GM23338 (cell line): ENCODE data around the gene IMMP1L. TPM values are rescaled to one million over a fixed set of nuclear protein-coding genes. Genes with fewer than 3 reads are reported as not detected.

Source experiments
- ATAC-seq: fragments of 200-7000 bp; cut with Tn5 transposase; 3 replicates; pipeline ENCODE4 v1.9.1; 2020
- DNase-seq: peaks from one replicate; pipeline ENCODE4 v3.0.0-alpha.2; 2015; ENCODE audit warnings: low spot score
- H2AFZ ChIP-seq: fragments of 200-600 bp; sonication (generic); 2 replicates; pipeline ENCODE4 v1.8.0; 2016; ENCODE audit warnings: antibody characterized with exemption, mild to moderate bottlenecking, moderate library complexity
- H3F3A ChIP-seq: fragments of 200-600 bp; sonication (generic); replicated peaks from 2 replicates; pipeline ENCODE4 v1.8.0; 2017; ENCODE audit warnings: antibody characterized with exemption, mixed run types, low read depth
- H3K27ac ChIP-seq: fragments of 200-600 bp; sonication (generic); 2 replicates; pipeline ENCODE4 v1.6.1; 2016; ENCODE audit warnings: low read depth
- H3K27me3 ChIP-seq: fragments of 200-600 bp; sonication (generic); 2 replicates; pipeline ENCODE4 v1.8.0; 2016; ENCODE audit warnings: mild to moderate bottlenecking, mixed run types, moderate library complexity; ENCODE audit not compliant: insufficient read depth
- H3K36me3 ChIP-seq: fragments of 200-600 bp; sonication (generic); 2 replicates; pipeline ENCODE4 v1.8.0; 2016; ENCODE audit warnings: mild to moderate bottlenecking; ENCODE audit not compliant: insufficient read depth
- H3K4me1 ChIP-seq: fragments of 200-600 bp; sonication (generic); 2 replicates; pipeline ENCODE4 v1.8.0; 2016; ENCODE audit warnings: mild to moderate bottlenecking, moderate library complexity; ENCODE audit not compliant: insufficient read depth
- H3K4me2 ChIP-seq: fragments of 200-600 bp; sonication (generic); 2 replicates; pipeline ENCODE4 v1.7.1; 2017; ENCODE audit warnings: mixed run types
- H3K4me3 ChIP-seq: fragments of 200-600 bp; sonication (generic); 2 replicates; pipeline ENCODE4 v1.6.1; 2016; ENCODE audit warnings: mixed run types
- H3K79me2 ChIP-seq: fragments of 200-600 bp; sonication (generic); replicated peaks from 2 replicates; pipeline ENCODE4 v1.8.0; 2017; ENCODE audit warnings: mild to moderate bottlenecking; ENCODE audit not compliant: insufficient read depth
- H3K9me2 ChIP-seq: fragments of 200-600 bp; sonication (generic); 2 replicates; pipeline ENCODE4 v1.8.0; 2017; ENCODE audit not compliant: insufficient read depth
- H4K20me1 ChIP-seq: fragments of 200-600 bp; sonication (generic); replicated peaks from 2 replicates; pipeline ENCODE4 v1.8.0; 2017; ENCODE audit warnings: mild to moderate bottlenecking; ENCODE audit not compliant: insufficient read depth
- H3K27ac Mint-ChIP-seq: 2 replicates; pipeline ENCODE4 v1.8.0; 2020; ENCODE audit warnings: inconsistent platforms, mild to moderate bottlenecking, moderate library complexity, mixed read lengths
- H3K27me3 Mint-ChIP-seq: 3 replicates; pipeline ENCODE4 v1.8.0; 2022; ENCODE audit warnings: low read depth, mild to moderate bottlenecking, moderate library complexity, mixed read lengths, inconsistent platforms; ENCODE audit not compliant: insufficient read depth, poor library complexity
- H3K36me3 Mint-ChIP-seq: 3 replicates; pipeline ENCODE4 v1.8.0; 2021; ENCODE audit warnings: low read depth, mild to moderate bottlenecking, inconsistent platforms, moderate library complexity, mixed read lengths
- H3K4me1 Mint-ChIP-seq: 3 replicates; pipeline ENCODE4 v1.8.0; 2020; ENCODE audit warnings: mild to moderate bottlenecking, inconsistent platforms, mixed read lengths
- H3K4me3 Mint-ChIP-seq: 3 replicates; pipeline ENCODE4 v1.8.0; 2021; ENCODE audit warnings: moderate library complexity, mild to moderate bottlenecking, inconsistent platforms, mixed read lengths
- H3K9me3 Mint-ChIP-seq: 3 replicates; pipeline ENCODE4 v1.8.0; 2020; ENCODE audit warnings: moderate library complexity, mild to moderate bottlenecking, inconsistent platforms, mixed read lengths
- CREB1 ChIP-seq: fragments of 250-450 bp; sonication (Bioruptor Pico); IDR thresholded peaks from 2 replicates; pipeline ENCODE4 v1.5.0; 2020; ENCODE audit warnings: low read depth, mild to moderate bottlenecking, moderate library complexity
- ETS1 ChIP-seq: IDR thresholded peaks from 2 replicates; pipeline ENCODE4 v1.6.1; 2016; ENCODE audit warnings: antibody characterized with exemption
- EZH2 ChIP-seq: fragments of 200-600 bp; sonication (generic); IDR thresholded peaks from one replicate; pipeline ENCODE4 v1.8.0; 2017; ENCODE audit warnings: antibody characterized with exemption, mild to moderate bottlenecking, low read depth; ENCODE audit not compliant: unreplicated experiment
- EZH2phosphoT487 ChIP-seq: fragments of 200-600 bp; sonication (generic); IDR thresholded peaks from one replicate; pipeline ENCODE4 v1.8.1; 2018; ENCODE audit warnings: antibody characterized with exemption; ENCODE audit not compliant: unreplicated experiment
- JUNB ChIP-seq: IDR thresholded peaks from one replicate; pipeline ENCODE4 v1.6.1; 2016; ENCODE audit warnings: antibody characterized with exemption; ENCODE audit not compliant: unreplicated experiment
- NANOG ChIP-seq: IDR thresholded peaks from 2 replicates; pipeline ENCODE4 v1.6.1; 2016; ENCODE audit warnings: antibody characterized with exemption, borderline replicate concordance
- POLR2AphosphoS5 ChIP-seq: IDR thresholded peaks from 2 replicates; pipeline ENCODE4 v1.6.1; 2016; ENCODE audit warnings: antibody characterized with exemption, low read depth
- REST ChIP-seq: IDR thresholded peaks from one replicate; pipeline ENCODE4 v1.6.1; 2018; ENCODE audit warnings: antibody characterized with exemption; ENCODE audit not compliant: unreplicated experiment
- STAT1 ChIP-seq: IDR thresholded peaks from one replicate; pipeline ENCODE4 v1.6.1; 2016; ENCODE audit warnings: antibody characterized with exemption; ENCODE audit not compliant: unreplicated experiment
- ZNF114 ChIP-seq: fragments of 250-450 bp; sonication (Bioruptor Pico); IDR thresholded peaks from 2 replicates; pipeline ENCODE4 v1.5.0; 2020; ENCODE audit warnings: mild to moderate bottlenecking, moderate library complexity
- ZNF331 ChIP-seq: fragments of 250-450 bp; sonication (Bioruptor Pico); IDR thresholded peaks from 2 replicates; pipeline ENCODE4 v1.5.0; 2020; ENCODE audit warnings: low read depth, mild to moderate bottlenecking, moderate library complexity
- ZNF462 ChIP-seq: fragments of 250-450 bp; sonication (Bioruptor Pico); IDR thresholded peaks from 2 replicates; pipeline ENCODE4 v1.5.0; 2020; ENCODE audit warnings: mild to moderate bottlenecking, moderate library complexity
- polyA plus RNA-seq: library from polyadenylated mRNA; unstranded; fragments of >200 nt; fragmentation: Nextera tagmentation; extraction: Ambion mirVana; gene quantifications from 2 replicates; pipeline ENCODE4 v1.2.1, GENCODE V29; 2016
- total RNA-seq: library from RNA; depleted of rRNA; stranded (reverse); fragments of >200 nt; shearing (Covaris generic); gene quantifications from 2 replicates; pipeline ENCODE4 v1.2.3, GENCODE V29; 2014
- TF ChIP-seq, protein P1 (sequence below), 2 experiments: fragments of 200-600 bp in 1 of 2; sonication (generic) in 1 of 2; conservative IDR thresholded peaks; 2 replicates each; pipeline versions ENCODE4 v1.5.1 to v1.6.1; 2016 to 2017; ENCODE audit warnings: antibody characterized with exemption in 2 of 2, low read depth in 2 of 2, mild to moderate bottlenecking in 2 of 2, moderate library complexity in 1 of 2

Gene IMMP1L
- total and polyA plus RNA-seq, 2 experiments from 2014 or later, result 23.9 to 154 TPM

DNA sequence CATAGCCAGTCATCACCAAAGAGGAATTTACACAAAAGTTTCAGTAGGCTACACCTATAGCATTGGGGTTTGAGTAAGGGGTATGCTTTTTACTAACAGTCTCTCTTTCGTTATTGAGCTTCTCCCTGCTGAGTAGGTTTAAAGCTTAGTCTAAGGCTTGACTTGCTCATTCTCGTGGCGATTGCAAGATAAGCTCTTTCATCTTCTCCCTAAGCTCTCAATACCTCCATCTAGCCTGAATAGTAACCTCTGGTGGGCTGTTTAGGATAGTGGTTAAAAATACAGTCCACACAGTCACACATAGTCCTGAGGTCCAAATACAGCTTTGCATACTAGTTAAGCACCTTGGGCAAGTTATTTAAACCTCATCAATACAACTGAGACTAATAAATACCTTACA, 65.6 kb downstream of the IMMP1L start:
- Mint-ChIP-seq H3K27ac (peak overlapping the region; percentile 21; the same call in 1 of the 2 replicates), H3K4me3 (no peak overlapping the region), H3K9me3 (no peaks in the 10 kb centered on the region), H3K4me1 (peaks cover 25% of the 10 kb centered on the region), H3K27me3 (no peaks in the 10 kb centered on the region), H3K36me3 (peaks cover 3% of the 10 kb centered on the region; the same call in 2 of the 3 replicates)
- H3K27me3 ChIP-seq, result no peaks in the 10 kb centered on the region
- no peak for DNase-seq
- H4K20me1 ChIP-seq, result no peaks in the 10 kb centered on the region
- no peak overlapping the region for H3K4me3 ChIP-seq
- no peaks in the 10 kb centered on the region for H3K79me2 ChIP-seq
- H3K4me1 ChIP-seq, result peaks cover 9% of the 10 kb centered on the region; the same call in 1 of the 2 replicates
- no peaks in the 10 kb centered on the region for H3K36me3 ChIP-seq
- H3K27ac ChIP-seq, result no peak overlapping the region; the same call in 1 of the 2 replicates
- ATAC-seq, result peak; percentile 66
- no peak overlapping the region for H2AFZ ChIP-seq
- no peak overlapping the region for H3K4me2 ChIP-seq
- TF ChIP-seq EZH2phosphoT487, result no peak
- no peak for TF ChIP-seq STAT1
- TF ChIP-seq, protein P1, sequence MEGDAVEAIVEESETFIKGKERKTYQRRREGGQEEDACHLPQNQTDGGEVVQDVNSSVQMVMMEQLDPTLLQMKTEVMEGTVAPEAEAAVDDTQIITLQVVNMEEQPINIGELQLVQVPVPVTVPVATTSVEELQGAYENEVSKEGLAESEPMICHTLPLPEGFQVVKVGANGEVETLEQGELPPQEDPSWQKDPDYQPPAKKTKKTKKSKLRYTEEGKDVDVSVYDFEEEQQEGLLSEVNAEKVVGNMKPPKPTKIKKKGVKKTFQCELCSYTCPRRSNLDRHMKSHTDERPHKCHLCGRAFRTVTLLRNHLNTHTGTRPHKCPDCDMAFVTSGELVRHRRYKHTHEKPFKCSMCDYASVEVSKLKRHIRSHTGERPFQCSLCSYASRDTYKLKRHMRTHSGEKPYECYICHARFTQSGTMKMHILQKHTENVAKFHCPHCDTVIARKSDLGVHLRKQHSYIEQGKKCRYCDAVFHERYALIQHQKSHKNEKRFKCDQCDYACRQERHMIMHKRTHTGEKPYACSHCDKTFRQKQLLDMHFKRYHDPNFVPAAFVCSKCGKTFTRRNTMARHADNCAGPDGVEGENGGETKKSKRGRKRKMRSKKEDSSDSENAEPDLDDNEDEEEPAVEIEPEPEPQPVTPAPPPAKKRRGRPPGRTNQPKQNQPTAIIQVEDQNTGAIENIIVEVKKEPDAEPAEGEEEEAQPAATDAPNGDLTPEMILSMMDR (conservative IDR thresholded peaks at IDR 0.05; ENCODE audit: low read depth in 2 of 2), result no peak
- no peak for TF ChIP-seq REST
- TF ChIP-seq NANOG, result no peak
- TF ChIP-seq ETS1, result no peak
- TF ChIP-seq POLR2AphosphoS5, result no peak
- no peak for TF ChIP-seq JUNB
- no peak for TF ChIP-seq EZH2
- no peak for TF ChIP-seq ZNF462 (CRISPR knock-in tag)
- TF ChIP-seq ZNF114, result no peak
- no peak for TF ChIP-seq CREB1 (CRISPR knock-in tag)
- no peak for TF ChIP-seq ZNF331 (CRISPR knock-in tag)
- no peaks in the 10 kb centered on the region for H3F3A ChIP-seq
- H3K9me2 ChIP-seq, result no peaks in the 10 kb centered on the region
